KOPT-K1 (cell line): ENCODE data around the gene GPBP1.
"Not testable (repeated sequence)": the region's sequence is repeated elsewhere in the genome, so short reads cannot be mapped to it uniquely, and the experiment has no call there.

Experiments
- H3K27ac ChIP-seq: fragments of 200-600 bp; sonication (generic); 2 replicates; pipeline ENCODE4 v1.5.1; 2016; ENCODE audit warnings: antibody characterized with exemption, mild to moderate bottlenecking, low read depth, low read length; ENCODE audit not compliant: poor library complexity, severe bottlenecking
- H3K36me3 ChIP-seq: fragments of 200-600 bp; sonication (generic); 2 replicates; pipeline ENCODE4 v1.5.1; 2017; ENCODE audit warnings: antibody characterized with exemption, mild to moderate bottlenecking, low read length, moderate library complexity; ENCODE audit not compliant: insufficient read depth
- H3K9me3 ChIP-seq: fragments of 200-600 bp; sonication (generic); 2 replicates; pipeline ENCODE4 v1.5.1; 2017; ENCODE audit warnings: antibody characterized with exemption, low read length, mild to moderate bottlenecking; ENCODE audit not compliant: insufficient read depth, poor library complexity, severe bottlenecking

The GPBP1 gene

DNA sequence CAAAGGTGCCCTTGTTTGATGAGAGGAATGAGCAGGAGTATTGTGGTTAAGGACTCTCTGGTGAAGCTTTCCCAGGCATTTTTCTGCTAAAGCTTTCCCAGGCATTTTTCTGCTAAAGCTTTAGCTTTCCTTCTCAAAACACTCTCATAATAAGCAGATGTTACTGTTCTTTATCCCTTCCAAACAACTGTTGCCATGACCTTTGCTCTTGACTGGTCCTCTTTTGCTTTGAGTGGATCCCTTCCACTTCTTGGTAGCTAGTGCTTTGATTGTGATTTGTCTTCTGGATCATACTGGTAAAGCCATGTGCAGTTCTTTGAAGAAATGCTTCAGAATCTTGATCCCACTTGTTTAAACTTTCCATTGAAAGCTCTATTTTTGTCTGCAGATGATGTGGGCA lies 85.8 kb downstream of the GPBP1 start:
- Histone ChIP-seq H3K27ac (no peak overlapping the region), H3K36me3 (peaks cover 98% of the 10 kb centered on the region), H3K9me3 (no peaks in the 10 kb centered on the region)

GRCh38 chr5:57262541-57262940 lies 88.7 kb downstream of the GPBP1 start:
- Histone ChIP-seq H3K27ac (no peak overlapping the region), H3K9me3 (no peaks in the 10 kb centered on the region), H3K36me3 (peaks cover 70% of the 10 kb centered on the region)

DNA sequence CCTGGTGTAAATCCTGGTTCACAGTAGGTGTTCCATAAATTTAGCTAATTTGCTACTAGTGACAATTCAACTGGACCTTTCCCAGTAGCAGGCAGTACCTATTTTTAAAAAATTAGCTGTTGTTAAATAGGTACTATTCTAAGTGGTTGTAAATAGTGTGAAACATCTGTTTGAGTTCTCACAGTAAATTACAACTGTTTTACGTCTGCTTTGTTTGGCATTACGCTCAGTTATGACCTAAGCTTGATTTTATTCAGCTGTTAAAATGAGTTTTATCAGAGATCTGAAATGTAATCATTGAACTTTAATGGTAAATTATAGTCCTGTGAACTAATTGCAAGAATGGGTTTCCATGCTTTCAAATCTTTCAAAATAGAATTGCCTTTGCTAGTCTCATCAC lies 93.9 kb downstream of the GPBP1 start:
- no peak overlapping the region for H3K27ac ChIP-seq
- peaks cover 18% of the 10 kb centered on the region for H3K36me3 ChIP-seq
- no peaks in the 10 kb centered on the region for H3K9me3 ChIP-seq

DNA sequence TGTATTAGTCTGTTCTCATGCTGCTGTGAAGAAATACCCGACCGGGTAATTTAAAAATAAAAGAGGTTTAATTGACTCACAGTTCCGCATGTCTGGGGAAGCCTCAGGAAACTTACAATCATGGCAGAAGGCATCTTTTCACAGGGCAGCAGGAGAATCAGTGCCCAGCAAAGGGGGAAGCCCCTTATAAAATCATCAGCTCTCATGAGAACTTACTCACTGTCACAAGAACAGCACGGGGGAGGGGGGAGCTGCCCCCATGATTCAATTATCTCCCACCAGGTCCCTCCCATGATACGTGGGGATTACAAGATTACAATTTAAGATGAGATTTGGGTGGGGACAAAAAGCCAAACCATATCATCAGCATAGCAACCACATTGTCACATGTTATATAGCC lies 102.5 kb downstream of the GPBP1 start:
- H3K27ac ChIP-seq: no peak overlapping the region
- no peaks in the 10 kb centered on the region for H3K9me3 ChIP-seq
- no peaks in the 10 kb centered on the region for H3K36me3 ChIP-seq

DNA sequence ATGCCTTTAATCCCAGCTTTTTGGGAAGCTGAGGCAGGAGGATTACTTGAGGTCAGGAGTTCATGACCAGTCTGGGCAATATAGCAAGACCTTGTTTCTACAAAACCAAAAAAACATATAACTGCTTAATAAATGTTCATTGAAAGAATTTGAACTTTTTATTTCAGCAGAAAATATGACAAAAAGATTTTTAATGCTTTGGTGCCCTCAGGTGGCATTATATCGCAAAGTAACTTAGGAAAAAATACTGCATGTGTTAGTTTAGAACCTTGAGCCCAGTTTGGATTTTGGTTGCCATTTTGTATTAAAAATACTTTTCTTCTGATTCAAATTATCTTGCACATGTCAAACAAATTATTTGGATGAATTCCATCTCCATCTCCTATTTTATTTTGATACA lies 103.2 kb downstream of the GPBP1 start:
- H3K27ac ChIP-seq: no peak overlapping the region
- H3K9me3 ChIP-seq: no peaks in the 10 kb centered on the region
- H3K36me3 ChIP-seq: no peaks in the 10 kb centered on the region

- Histone ChIP-seq H3K9me3 (no peaks in the 10 kb centered on the region), H3K27ac (no peak overlapping the region), H3K36me3 (no peaks in the 10 kb centered on the region)
Observed at GRCh38 chr5:57280853-57281252, 107.0 kb downstream of the GPBP1 start.

DNA sequence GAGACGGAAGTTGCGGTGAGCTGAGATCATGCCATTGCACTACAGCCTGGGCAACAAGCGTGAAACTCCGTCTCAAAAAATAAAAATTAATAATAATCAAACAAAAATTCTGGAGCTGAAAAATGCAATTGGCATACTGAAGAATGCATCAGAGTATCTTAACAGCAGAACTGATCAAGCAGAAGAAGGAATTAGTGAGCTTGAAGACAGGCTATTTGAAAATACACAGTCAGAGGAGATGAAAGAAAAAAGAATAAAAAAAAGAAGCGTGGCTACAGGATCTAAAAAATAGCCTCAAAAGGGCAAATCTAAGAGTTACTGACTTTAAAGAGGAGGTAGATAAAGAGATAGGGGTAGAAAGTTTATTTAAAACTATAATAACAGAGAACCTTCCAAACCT lies 111.2 kb downstream of the GPBP1 start:
- not testable (repeated sequence) for H3K36me3 ChIP-seq, H3K9me3 ChIP-seq, H3K27ac ChIP-seq

GRCh38 chr5:57291894-57292293 lies 118.0 kb downstream of the GPBP1 start:
- Histone ChIP-seq H3K27ac (no peak overlapping the region), H3K36me3 (no peaks in the 10 kb centered on the region), H3K9me3 (no peaks in the 10 kb centered on the region)

- Histone ChIP-seq H3K9me3 (no peaks in the 10 kb centered on the region), H3K27ac (no peak overlapping the region), H3K36me3 (no peaks in the 10 kb centered on the region)
Observed at GRCh38 chr5:57292336-57292735, 118.5 kb downstream of the GPBP1 start.

- Histone ChIP-seq H3K36me3 (no peaks in the 10 kb centered on the region), H3K27ac (no peak overlapping the region), H3K9me3 (no peaks in the 10 kb centered on the region)
Observed at GRCh38 chr5:57298295-57298984, 124.6 kb downstream of the GPBP1 start.

GRCh38 chr5:57298985-57299491 lies 125.2 kb downstream of the GPBP1 start:
- Histone ChIP-seq H3K27ac (no peak overlapping the region), H3K36me3 (no peaks in the 10 kb centered on the region), H3K9me3 (no peaks in the 10 kb centered on the region)

DNA sequence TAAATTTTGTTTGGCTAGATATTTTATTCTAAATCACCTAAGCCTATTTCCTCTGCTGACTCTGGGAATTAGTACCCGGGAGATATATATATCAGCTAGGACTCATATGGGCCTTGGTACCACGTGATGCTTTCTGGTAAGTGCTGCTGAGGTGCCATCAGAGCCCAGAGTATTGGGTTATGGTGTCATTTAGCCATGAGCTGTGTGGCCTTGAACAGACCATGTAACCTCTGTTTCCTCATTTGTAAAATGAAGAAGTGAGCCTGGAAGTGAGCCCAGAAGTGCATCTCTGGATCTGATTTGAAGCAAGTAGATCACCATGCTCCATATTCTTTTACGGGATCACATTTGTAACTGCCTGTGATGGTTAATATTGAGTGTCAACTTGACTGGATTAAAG lies 126.1 kb downstream of the GPBP1 start:
- Histone ChIP-seq H3K36me3 (no peaks in the 10 kb centered on the region), H3K9me3 (no peaks in the 10 kb centered on the region), H3K27ac (no peak overlapping the region)

DNA sequence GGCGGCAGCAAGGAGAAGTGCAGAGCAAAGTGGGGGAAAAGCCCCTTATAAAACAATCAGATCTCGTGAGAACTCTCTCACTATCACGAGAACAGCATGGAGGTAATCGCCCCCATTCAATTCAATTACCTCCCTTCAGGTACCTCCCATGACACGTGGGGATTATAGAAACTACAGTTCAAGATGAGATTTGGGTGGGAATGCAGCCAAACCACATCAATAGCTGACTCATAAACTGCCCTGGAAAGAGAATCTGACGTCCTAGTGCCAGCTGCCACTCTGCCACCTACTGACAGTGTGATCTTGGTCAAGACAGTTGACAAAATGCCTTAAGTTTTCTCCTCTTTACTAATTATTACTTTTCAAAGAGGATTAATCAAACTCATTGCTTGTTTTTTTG lies 128.3 kb downstream of the GPBP1 start:
- H3K36me3 ChIP-seq: no peaks in the 10 kb centered on the region
- peaks cover 5% of the 10 kb centered on the region for H3K9me3 ChIP-seq
- H3K27ac ChIP-seq: no peak overlapping the region

- Histone ChIP-seq H3K27ac (no peak overlapping the region), H3K36me3 (no peaks in the 10 kb centered on the region)
Observed at GRCh38 chr5:57302643-57303042, 128.8 kb downstream of the GPBP1 start.

DNA sequence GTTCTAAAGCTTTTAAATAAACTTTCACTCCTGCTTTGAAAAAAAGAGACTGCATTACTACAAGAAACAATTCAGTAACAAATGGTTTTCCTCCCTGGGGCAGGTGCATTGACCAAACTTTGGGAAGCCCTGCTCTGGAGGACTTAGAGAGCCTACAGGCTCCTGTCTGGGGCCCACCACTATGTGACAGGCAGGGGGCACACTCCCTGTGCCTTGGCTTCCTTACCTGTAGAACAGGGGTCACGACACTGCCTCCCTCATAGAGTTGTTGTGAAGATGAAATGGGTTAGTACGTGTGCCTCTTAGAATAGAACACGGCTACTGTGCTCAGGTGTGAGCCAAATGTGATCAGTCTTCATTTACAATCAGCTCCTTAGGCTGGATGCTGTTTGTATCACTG lies 130.1 kb downstream of the GPBP1 start:
- no peak overlapping the region for H3K27ac ChIP-seq
- peaks cover 15% of the 10 kb centered on the region for H3K9me3 ChIP-seq

More at GRCh38 chr5:57302643-57303042, 128.8 kb downstream of the GPBP1 start:
- peaks cover 7% of the 10 kb centered on the region for H3K9me3 ChIP-seq

GRCh38 chr5:57304931-57305330 lies 131.1 kb downstream of the GPBP1 start:
- Histone ChIP-seq H3K27ac (no peak overlapping the region), H3K9me3 (peaks cover 15% of the 10 kb centered on the region), H3K36me3 (no peaks in the 10 kb centered on the region)

More for the DNA sequence above, 130.1 kb downstream of the GPBP1 start:
- H3K36me3 ChIP-seq: no peaks in the 10 kb centered on the region
